NCI-H2227 (cell line): ENCODE data around the gene IFT74.
"Not testable (repeated sequence)": the region's sequence is repeated elsewhere in the genome, so short reads cannot be mapped to it uniquely, and the experiment has no call there.

Experiments
- DNase-seq: peaks from one replicate; lab custom pipeline; 2025; ENCODE audit not compliant: unreplicated experiment; lab: John Stamatoyannopoulos, UW

IFT74 gene

DNA sequence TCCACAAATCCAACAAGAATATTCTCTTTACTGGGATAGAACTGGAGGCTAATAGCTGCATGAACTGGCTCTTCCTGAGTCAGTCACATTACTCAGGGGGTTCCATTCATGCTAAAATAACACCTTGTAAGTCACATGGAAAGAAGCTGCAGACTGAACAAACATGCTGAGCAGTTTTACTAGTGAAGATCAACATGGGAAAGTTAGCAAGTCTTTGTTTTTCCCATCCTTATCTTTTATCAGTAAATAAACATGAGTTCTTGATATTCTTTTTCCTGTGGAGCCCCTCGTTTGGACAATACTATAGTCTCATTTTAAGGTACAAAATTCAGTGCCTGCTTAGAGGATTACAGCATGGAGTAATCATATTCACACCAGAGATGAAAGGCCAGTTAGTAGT, 109.1 kb downstream of the IFT74 start:
- DNase-seq: no peak

GRCh38 chr9:27073841-27074728, 117.9 kb downstream of the IFT74 start:
- DNase-seq: no peak

DNA sequence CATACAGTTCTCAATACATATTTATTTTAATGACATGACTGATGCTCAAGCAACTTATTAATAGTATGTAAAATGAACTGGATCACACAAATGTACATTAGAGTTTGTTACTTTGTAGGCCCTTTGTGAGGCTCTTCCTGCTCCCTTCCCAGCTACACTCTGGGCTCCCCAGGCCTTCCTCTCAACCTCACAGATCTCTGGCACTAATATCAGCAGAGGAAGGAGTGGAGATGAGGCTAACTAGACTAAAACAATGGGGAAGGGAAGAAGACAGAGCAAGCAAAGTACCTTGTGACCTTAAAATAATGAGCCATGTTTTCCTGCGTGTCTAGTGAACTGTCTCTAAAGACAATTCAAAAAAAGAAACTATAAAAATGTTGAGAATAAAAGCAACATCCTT, 122.5 kb downstream of the IFT74 start:
- DNase-seq: no peak

- no peak for DNase-seq
Observed at GRCh38 chr9:27085456-27085855, 129.2 kb downstream of the IFT74 start.

DNA sequence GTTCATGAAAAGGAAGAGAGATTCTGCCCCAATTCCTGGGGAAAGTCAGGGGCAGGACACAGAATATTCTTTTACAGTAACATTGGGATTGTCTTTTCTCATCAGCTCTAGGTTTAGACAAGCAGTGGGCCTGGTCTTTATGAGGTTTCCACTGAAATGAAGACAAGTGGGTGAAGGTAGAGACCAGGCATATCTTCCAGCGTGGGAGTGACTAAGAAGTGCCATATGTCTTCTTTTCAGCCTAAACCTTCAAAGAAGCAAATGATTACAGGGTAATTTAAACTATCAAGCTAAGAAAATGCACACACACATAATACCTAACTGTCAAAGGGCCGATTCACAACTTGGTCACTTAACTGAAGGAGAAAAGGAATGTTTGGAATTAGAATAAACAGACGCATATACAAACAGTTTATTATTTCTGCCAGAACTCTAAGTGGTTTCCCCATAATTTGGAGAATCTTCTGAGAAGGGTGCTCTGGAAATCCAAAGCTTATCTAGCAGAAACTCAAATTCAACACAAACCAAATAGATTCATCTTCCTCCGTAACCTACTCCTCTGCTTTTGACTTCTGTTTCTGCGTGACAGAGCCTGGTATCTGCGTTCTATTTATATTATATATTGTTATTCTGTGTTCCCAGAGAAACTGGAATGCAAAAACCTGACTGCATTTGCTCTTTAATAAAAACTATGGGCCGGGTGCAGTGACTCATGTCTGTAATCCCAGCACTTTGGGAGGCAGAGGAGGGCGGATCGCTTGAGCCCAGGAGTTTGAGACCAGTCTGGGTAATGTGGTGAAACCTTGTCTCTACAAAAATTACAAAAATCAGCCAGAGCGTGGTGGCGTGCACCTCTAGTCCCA, 130.8 kb downstream of the IFT74 start:
- DNase-seq: no peak

DNA sequence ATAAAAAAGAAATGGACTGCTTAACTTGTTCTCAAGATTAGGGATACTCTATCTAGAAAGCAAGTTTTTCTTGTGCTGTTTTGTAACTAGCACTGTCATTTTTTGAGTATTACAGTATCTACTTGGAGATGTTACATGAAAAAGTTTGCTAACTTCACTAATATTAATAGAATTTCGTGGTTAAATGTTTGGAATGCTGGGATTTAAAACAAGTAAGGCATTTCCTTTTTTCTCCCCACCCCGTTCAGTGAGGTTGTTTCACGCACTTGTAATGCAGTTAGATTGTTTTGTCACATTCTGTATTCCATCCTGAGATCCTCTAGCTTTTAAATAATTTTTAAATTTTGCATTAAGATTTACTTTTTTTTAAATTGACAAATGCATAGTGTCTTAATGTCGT, 132.8 kb downstream of the IFT74 start:
- no peak for DNase-seq

DNA sequence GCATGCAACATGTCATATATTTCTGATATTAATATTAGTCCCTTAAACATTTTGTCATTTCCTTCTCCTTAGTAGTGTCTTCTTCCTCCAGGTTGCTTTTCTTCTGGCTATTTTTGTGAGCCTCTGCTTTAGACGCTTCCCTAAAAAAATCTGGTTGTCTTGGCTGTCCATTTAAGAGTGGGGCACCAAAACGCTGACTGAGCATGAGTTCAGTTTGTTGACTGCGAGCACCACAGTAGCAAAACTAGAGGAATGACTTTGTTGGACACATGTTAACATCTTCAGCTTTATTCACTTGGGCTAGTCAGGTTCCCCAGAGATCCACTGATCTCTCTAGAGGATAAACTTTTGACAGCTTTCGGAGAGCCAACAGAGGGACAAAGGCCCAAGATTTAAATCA, 133.5 kb downstream of the IFT74 start:
- DNase-seq: no peak

DNA sequence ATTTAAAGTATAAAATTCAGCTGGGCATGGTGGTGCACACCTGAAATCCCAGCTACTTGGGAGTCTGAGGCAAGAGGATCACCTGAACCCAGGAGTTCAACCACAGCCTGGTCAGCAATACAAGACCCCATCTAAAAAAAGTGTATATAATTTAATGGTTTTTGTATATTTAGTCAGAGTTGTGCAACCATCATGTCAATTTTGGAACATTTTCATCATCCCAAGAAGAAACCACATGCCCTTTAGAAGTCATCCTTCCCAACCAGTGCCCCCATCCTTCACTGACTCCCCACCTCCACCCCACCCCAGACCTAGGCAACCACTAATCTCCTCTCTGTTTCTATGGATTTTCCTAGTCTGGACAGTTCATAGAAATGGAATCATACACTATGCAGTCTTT, 134.0 kb downstream of the IFT74 start:
- no peak for DNase-seq

GRCh38 chr9:27090711-27091110, 134.5 kb downstream of the IFT74 start:
- DNase-seq: no peak

- DNase-seq: not testable (repeated sequence)
Observed at GRCh38 chr9:27092496-27092895, 136.3 kb downstream of the IFT74 start.

DNA sequence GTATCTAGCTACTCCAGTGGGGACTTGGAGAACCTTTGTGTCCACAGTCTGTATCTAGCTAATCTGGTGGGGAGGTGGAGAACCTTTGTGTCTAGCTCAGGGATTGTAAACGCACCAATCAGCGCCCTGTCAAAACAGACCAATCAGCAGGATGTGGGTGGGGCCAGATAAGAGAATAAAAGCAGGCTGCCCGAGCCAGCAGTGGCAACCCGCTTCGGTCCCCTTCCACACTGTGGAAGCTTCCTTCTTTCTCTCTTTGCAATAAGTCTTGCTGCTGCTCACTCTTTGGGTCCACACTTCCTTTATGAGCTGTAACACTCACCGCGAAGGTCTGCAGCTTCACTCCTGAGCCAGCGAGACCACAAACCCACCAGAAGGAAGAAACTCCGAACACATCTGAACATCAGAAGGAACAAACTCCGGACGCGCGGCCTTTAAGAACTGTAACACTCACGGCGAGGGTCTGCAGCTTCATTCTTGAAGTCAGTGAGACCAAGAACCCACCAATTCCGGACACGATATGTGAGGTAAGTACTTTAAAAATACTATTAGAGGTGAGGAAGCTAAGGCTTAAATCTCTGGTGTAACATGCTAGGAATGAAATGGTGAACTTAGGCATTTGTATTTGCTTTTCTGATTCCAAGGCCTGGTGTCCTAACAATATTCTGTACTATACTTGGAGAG, 137.3 kb downstream of the IFT74 start:
- not testable (repeated sequence) for DNase-seq

- DNase-seq: no peak
Observed at GRCh38 chr9:27094640-27095298, 138.6 kb downstream of the IFT74 start.

DNA sequence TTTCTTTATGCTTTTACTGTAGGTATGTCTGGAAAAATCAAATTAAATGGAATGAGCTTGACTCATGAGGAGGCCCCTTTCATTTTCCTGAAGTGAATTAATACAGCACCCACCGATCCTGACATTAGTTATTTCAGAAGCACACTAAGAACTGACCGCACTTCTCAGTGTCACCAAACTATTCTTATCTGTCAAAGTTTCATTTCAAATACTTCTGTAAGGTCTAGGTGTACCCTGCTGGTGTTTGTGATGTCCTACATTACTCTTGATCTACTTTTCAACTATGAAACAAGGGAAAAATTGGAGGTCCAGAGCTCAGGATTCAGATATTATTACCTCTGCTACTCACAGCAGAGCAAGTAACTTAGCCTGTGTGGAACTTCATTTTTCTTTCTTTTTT, 151.0 kb downstream of the IFT74 start:
- DNase-seq: no peak

DNA sequence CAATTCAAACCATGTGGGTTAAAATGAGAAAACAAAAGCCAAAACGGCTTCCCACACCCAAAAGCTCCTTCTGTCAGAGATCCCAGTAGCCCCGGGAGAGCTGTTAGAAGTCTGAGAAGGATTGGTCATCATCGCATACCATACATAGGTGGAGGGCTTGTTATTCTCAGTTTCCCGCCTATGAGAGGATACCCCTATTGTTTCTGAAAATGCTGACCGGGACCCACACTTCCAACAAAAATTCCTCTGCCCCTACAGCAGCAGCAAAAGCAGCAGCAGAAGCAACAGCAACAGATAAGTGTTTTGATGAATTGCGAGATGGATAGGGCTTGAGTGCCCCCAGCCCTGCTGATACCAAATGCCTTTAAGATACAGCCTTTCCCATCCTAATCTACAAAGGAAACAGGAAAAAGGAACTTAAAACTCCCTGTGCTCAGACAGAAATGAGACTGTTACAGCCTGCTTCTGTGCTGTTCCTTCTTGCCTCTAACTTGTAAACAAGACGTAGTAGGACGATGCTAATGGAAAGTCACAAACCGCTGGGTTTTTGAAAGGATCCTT, 152.8 kb downstream of the IFT74 start, which contains the start of gene TEK:
Gene TEK (plus strand): TSS at position 245 of the 561 bp plus-strand sequence. CDS start 366 bp downstream, outside the sequence.
- DNase-seq: no peak

DNA sequence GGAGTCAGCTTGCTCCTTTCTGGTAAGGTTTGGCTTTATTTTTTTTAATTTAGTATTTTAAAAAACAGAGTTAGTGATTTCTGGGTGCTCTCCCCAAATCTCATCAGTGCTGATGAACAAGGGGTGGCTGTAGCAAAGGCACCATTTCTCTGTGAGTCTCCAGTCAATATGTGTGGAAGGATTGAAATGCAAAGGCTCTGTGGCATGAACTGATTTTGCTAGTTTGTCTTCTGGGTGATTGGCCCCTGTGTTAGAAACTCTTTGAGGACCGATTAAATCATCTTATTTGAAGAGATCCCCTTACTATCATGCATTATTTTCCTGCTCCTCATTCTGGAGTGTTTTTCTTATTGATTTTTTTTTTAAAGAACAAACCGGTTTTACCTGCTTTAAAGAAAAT, 153.4 kb downstream of the IFT74 start:
- no peak for DNase-seq

- no peak for DNase-seq
Observed at GRCh38 chr9:27110181-27110580, 154.0 kb downstream of the IFT74 start.

- no peak for DNase-seq
Observed at GRCh38 chr9:27112235-27112634, 156.0 kb downstream of the IFT74 start.
